A204.1 (cell line): ENCODE measurements around the gene TLK2.

ENCODE experiments used
- FAIRE-seq: peaks from 2 replicates; lab custom pipeline; 2012; peaks lifted over from hg19 to GRCh38; lab: Jason Lieb, UNC

Gene TLK2

GRCh38 chr17:62628831-62629555 is 150.4 kb downstream of the TLK2 start:
- FAIRE-seq: no peak

- FAIRE-seq: no peak
Measured at GRCh38 chr17:62629556-62630364, 151.1 kb downstream of the TLK2 start.

GRCh38 chr17:62630365-62631085 is 151.9 kb downstream of the TLK2 start:
- FAIRE-seq: no peak

- no peak for FAIRE-seq
Measured at GRCh38 chr17:62631086-62631935, 152.7 kb downstream of the TLK2 start.

- no peak for FAIRE-seq
Measured at GRCh38 chr17:62631936-62632924, 153.6 kb downstream of the TLK2 start.

- no peak for FAIRE-seq
Measured at GRCh38 chr17:62637809-62638208, 159.2 kb downstream of the TLK2 start.

- no peak for FAIRE-seq
Measured at GRCh38 chr17:62641153-62641552, 162.5 kb downstream of the TLK2 start.

- no peak for FAIRE-seq
Measured at GRCh38 chr17:62641951-62642350, 163.3 kb downstream of the TLK2 start.

GRCh38 chr17:62643496-62643895 is 164.9 kb downstream of the TLK2 start:
- FAIRE-seq: no peak

- FAIRE-seq: no peak
Measured at GRCh38 chr17:62644487-62645173, 166.0 kb downstream of the TLK2 start.

- no peak for FAIRE-seq
Measured at GRCh38 chr17:62648251-62648955, 169.8 kb downstream of the TLK2 start.

GRCh38 chr17:62648956-62649294 is 170.3 kb downstream of the TLK2 start:
- FAIRE-seq: no peak

- no peak for FAIRE-seq
Measured at GRCh38 chr17:62649570-62649969, 170.9 kb downstream of the TLK2 start.

GRCh38 chr17:62650587-62650986 is 172.0 kb downstream of the TLK2 start:
- FAIRE-seq: no peak

- FAIRE-seq: no peak
Measured at GRCh38 chr17:62652251-62653001, 173.8 kb downstream of the TLK2 start.

GRCh38 chr17:62653002-62653825 is 174.6 kb downstream of the TLK2 start:
- FAIRE-seq: no peak

- FAIRE-seq: no peak
Measured at GRCh38 chr17:62653826-62654761, 175.5 kb downstream of the TLK2 start.
